ENCODE results near the gene KRTAP22-1.

KRTAP22-1 gene

GRCh38 chr21:30600787-30601186, at the start of gene KRTAP22-1:
TSS of gene KRTAP22-1 (plus strand) at chr21:30601087.
- H3K27me3 Mint-ChIP-seq (ENCODE audit: low read depth): peaks cover 5% of the 10 kb centered on the region
- H3K9me3 Mint-ChIP-seq: no peaks in the 10 kb centered on the region
- no peak for TF ChIP-seq CTCF (IDR thresholded peaks at IDR 0.05; ENCODE audit: unreplicated experiment in 3 of 3)
- H3K4me1 Mint-ChIP-seq: no peaks in the 10 kb centered on the region
- no peaks in the 10 kb centered on the region for H3K36me3 Mint-ChIP-seq (ENCODE audit: low read depth)
- no peak within 1 kb of the TSS for H3K27ac Mint-ChIP-seq
- no peak within 1 kb of the TSS for H3K4me3 Mint-ChIP-seq

GRCh38 chr21:30552782-30553181, 48.1 kb upstream of the KRTAP22-1 start:
- no peaks in the 10 kb centered on the region for H3K4me1 Mint-ChIP-seq
- no peak for TF ChIP-seq CTCF (IDR thresholded peaks at IDR 0.05; ENCODE audit: unreplicated experiment in 3 of 3)
- H3K27me3 Mint-ChIP-seq (ENCODE audit: low read depth): no peaks in the 10 kb centered on the region
- H3K4me3 Mint-ChIP-seq: no peak overlapping the region
- H3K27ac Mint-ChIP-seq: no peak overlapping the region
- H3K36me3 Mint-ChIP-seq (ENCODE audit: low read depth): no peaks in the 10 kb centered on the region
- peaks cover 17% of the 10 kb centered on the region for H3K9me3 Mint-ChIP-seq

DNA sequence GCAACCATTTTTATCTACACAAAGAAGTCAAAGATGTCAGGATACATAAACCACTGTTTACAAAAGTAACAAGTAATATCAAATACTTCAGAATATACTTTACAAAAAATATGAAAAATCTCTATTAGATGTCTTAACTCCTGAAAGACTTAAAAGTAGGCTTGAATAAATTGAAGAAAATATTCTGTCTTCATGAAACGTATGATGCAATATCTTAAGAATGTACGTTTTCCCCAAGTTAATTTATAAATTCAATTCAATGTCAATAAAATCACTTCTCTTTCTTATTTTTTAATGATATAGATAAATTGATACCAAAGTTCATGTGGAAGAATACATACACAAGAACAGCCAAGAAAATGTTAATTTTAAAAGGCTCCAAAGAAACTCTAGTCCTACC, 45.8 kb upstream of the KRTAP22-1 start:
- Mint-ChIP-seq H3K9me3 (peaks cover 15% of the 10 kb centered on the region), H3K36me3 (ENCODE audit: low read depth) (no peaks in the 10 kb centered on the region), H3K4me1 (no peaks in the 10 kb centered on the region), H3K4me3 (no peak overlapping the region), H3K27me3 (ENCODE audit: low read depth) (no peaks in the 10 kb centered on the region), H3K27ac (no peak overlapping the region)
- no peak for TF ChIP-seq CTCF (IDR thresholded peaks at IDR 0.05; ENCODE audit: unreplicated experiment in 3 of 3)

DNA sequence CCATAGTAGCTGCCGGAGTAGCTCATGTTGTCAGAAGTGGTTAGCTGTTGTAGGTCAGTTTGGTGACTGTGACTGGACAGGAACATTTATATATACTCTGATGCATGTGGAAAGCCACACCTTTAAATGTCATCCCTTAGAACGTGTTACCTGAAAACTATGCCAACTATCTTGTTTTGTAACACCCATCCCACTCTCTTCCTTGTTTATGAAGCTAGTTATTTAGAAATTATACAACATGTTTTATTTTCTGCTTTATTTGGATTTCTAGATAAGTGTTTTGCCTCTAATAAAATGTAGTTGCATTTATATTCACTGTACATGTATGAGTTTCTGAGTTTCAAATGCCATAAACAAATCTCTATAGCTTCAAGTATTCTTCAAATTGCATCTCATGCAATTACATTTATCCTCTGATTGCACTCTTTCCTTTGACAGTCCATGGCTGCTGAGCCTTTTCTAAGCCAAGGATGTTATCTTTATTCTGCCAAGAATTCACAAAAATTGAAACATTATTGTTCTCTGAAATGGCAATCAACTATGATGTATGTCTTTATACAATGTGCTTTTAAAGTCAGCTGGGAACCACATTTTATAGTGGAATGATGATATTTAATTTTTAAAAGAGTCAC, 39.5 kb upstream of the KRTAP22-1 start, which contains the start of gene KRTAP19-7:
Gene KRTAP19-7 (minus strand): TSS at position 51 of the 632 bp plus-strand sequence. CDS start 25 bp downstream, at position 26.
- H3K4me1 Mint-ChIP-seq: no peaks in the 10 kb centered on the region
- H3K9me3 Mint-ChIP-seq: no peaks in the 10 kb centered on the region
- H3K36me3 Mint-ChIP-seq (ENCODE audit: low read depth): no peaks in the 10 kb centered on the region
- H3K27ac Mint-ChIP-seq: no peak within 1 kb of the TSS
- H3K4me3 Mint-ChIP-seq: no peak within 1 kb of the TSS
- no peak for TF ChIP-seq CTCF (IDR thresholded peaks at IDR 0.05; ENCODE audit: unreplicated experiment in 3 of 3)
- no peaks in the 10 kb centered on the region for H3K27me3 Mint-ChIP-seq (ENCODE audit: low read depth)

GRCh38 chr21:30561957-30562356, 38.9 kb upstream of the KRTAP22-1 start:
- Mint-ChIP-seq H3K4me1 (no peaks in the 10 kb centered on the region), H3K27me3 (ENCODE audit: low read depth) (no peaks in the 10 kb centered on the region), H3K9me3 (no peaks in the 10 kb centered on the region), H3K36me3 (ENCODE audit: low read depth) (no peaks in the 10 kb centered on the region), H3K27ac (no peak overlapping the region), H3K4me3 (no peak overlapping the region)
- no peak for TF ChIP-seq CTCF (IDR thresholded peaks at IDR 0.05; ENCODE audit: unreplicated experiment in 3 of 3)

- H3K4me1 Mint-ChIP-seq: no peaks in the 10 kb centered on the region
- H3K36me3 Mint-ChIP-seq (ENCODE audit: low read depth): no peaks in the 10 kb centered on the region
- no peaks in the 10 kb centered on the region for H3K9me3 Mint-ChIP-seq
- no peak overlapping the region for H3K27ac Mint-ChIP-seq
- no peak for TF ChIP-seq CTCF (IDR thresholded peaks at IDR 0.05; ENCODE audit: unreplicated experiment in 3 of 3)
- H3K4me3 Mint-ChIP-seq: no peak overlapping the region
- H3K27me3 Mint-ChIP-seq (ENCODE audit: low read depth): no peaks in the 10 kb centered on the region
Measured at GRCh38 chr21:30563072-30563471, 37.8 kb upstream of the KRTAP22-1 start.

Measured in nephron (organoid).